ENCODE results near the gene RAB26.
"Not testable (repeated sequence)": the region's sequence is repeated elsewhere in the genome, so short reads cannot be mapped to it uniquely, and the experiment has no call there.

DNA sequence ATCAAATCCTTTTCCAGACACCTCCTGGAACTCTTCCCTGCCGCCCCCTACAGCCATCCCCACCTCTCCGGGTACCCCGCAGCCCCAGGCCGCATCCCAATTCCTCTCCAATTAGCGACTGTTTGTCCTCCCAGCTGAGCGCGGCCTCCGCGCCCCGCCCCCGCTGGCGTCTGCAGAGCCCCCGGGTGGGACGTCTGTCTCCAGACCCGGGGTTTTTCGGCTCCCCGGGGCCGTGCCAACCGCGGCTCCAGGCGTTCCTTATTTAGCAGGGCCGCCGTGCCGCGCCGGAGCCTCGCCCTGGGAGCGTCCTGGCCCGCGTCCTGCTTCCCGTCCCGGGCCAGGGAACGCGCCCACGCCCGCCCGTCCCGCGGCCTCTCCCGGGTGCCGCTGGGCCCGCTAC, 13.4 kb upstream of the RAB26 start:
- not testable (repeated sequence) for TF ChIP-seq CTCF (IDR thresholded peaks at IDR 0.05; ENCODE audit: poor library complexity, severe bottlenecking); TAF1 (IDR thresholded peaks at IDR 0.05; ENCODE audit: low read depth); EP300 (conservative IDR thresholded peaks at IDR 0.05; ENCODE audit: poor library complexity, severe bottlenecking)
- TF ChIP-seq, protein P1, sequence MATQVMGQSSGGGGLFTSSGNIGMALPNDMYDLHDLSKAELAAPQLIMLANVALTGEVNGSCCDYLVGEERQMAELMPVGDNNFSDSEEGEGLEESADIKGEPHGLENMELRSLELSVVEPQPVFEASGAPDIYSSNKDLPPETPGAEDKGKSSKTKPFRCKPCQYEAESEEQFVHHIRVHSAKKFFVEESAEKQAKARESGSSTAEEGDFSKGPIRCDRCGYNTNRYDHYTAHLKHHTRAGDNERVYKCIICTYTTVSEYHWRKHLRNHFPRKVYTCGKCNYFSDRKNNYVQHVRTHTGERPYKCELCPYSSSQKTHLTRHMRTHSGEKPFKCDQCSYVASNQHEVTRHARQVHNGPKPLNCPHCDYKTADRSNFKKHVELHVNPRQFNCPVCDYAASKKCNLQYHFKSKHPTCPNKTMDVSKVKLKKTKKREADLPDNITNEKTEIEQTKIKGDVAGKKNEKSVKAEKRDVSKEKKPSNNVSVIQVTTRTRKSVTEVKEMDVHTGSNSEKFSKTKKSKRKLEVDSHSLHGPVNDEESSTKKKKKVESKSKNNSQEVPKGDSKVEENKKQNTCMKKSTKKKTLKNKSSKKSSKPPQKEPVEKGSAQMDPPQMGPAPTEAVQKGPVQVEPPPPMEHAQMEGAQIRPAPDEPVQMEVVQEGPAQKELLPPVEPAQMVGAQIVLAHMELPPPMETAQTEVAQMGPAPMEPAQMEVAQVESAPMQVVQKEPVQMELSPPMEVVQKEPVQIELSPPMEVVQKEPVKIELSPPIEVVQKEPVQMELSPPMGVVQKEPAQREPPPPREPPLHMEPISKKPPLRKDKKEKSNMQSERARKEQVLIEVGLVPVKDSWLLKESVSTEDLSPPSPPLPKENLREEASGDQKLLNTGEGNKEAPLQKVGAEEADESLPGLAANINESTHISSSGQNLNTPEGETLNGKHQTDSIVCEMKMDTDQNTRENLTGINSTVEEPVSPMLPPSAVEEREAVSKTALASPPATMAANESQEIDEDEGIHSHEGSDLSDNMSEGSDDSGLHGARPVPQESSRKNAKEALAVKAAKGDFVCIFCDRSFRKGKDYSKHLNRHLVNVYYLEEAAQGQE (IDR thresholded peaks at IDR 0.05; ENCODE audit: borderline replicate concordance) = not testable (repeated sequence)
